ENCODE measurements around the gene MTX3. TPM values are rescaled to one million over a fixed set of nuclear protein-coding genes. Genes with fewer than 3 reads are reported as not detected.

The MTX3 gene
- total RNA-seq, 1 donor from 2014 or later: 21.8 TPM

DNA sequence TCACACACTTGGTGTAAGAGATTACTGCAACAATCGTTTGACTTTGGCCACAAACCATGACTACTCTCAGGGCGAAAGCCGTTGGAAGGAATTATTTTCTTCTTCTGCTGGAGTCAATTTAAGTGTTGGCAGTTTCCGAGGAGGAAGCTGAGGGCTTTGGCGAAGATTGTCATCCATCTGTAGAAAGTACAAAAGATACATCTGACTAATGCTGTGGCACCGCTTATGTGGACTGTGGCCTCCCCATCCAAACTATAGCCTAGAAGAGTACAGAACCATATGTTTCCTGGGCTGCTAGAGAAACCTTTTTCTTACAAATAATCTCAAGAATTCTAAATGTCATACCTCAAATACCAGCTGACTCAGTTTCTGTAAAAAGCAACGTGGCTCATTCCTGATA, 7.4 kb downstream of the MTX3 start:
- H3K27ac Mint-ChIP-seq (ENCODE audit: unreplicated experiment): no peak overlapping the region
- H3K27me3 Mint-ChIP-seq (ENCODE audit: unreplicated experiment): no peaks in the 10 kb centered on the region
- DNase-seq: no peak
- no peaks in the 10 kb centered on the region for H3K9me3 Mint-ChIP-seq (ENCODE audit: unreplicated experiment)
- TF ChIP-seq, protein P1, sequence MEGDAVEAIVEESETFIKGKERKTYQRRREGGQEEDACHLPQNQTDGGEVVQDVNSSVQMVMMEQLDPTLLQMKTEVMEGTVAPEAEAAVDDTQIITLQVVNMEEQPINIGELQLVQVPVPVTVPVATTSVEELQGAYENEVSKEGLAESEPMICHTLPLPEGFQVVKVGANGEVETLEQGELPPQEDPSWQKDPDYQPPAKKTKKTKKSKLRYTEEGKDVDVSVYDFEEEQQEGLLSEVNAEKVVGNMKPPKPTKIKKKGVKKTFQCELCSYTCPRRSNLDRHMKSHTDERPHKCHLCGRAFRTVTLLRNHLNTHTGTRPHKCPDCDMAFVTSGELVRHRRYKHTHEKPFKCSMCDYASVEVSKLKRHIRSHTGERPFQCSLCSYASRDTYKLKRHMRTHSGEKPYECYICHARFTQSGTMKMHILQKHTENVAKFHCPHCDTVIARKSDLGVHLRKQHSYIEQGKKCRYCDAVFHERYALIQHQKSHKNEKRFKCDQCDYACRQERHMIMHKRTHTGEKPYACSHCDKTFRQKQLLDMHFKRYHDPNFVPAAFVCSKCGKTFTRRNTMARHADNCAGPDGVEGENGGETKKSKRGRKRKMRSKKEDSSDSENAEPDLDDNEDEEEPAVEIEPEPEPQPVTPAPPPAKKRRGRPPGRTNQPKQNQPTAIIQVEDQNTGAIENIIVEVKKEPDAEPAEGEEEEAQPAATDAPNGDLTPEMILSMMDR (IDR thresholded peaks at IDR 0.05; ENCODE audit: partially characterized antibody, unreplicated experiment): no peak
- no peak overlapping the region for H3K4me3 Mint-ChIP-seq (ENCODE audit: unreplicated experiment)
- H3K36me3 Mint-ChIP-seq (ENCODE audit: unreplicated experiment): no peaks in the 10 kb centered on the region
- H3K4me1 Mint-ChIP-seq (ENCODE audit: low read depth, unreplicated experiment): no peaks in the 10 kb centered on the region

DNA sequence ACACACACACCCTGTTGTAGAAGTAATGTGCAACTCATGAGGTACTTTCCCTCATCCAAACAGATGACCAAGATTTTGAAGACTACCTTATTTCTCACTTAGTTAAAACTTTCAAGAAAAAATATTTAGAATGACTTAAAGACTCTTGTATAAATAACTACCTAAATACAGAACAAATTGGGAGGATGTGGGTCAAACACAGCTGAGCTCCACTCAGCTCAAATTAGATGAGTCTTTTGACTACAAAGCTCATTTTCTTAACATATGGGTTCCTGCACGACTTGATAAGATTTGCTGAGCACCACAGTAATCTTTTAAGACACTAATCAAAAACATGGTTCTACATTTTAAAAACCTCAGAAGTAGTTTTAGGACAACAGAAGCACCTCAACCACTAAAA, 8.9 kb downstream of the MTX3 start:
- H3K36me3 Mint-ChIP-seq (ENCODE audit: unreplicated experiment): no peaks in the 10 kb centered on the region
- no peaks in the 10 kb centered on the region for H3K9me3 Mint-ChIP-seq (ENCODE audit: unreplicated experiment)
- no peak overlapping the region for H3K27ac Mint-ChIP-seq (ENCODE audit: unreplicated experiment)
- no peak for DNase-seq
- H3K4me1 Mint-ChIP-seq (ENCODE audit: low read depth, unreplicated experiment): no peaks in the 10 kb centered on the region
- H3K27me3 Mint-ChIP-seq (ENCODE audit: unreplicated experiment): no peaks in the 10 kb centered on the region
- no peak overlapping the region for H3K4me3 Mint-ChIP-seq (ENCODE audit: unreplicated experiment)
- TF ChIP-seq, protein P1 (IDR thresholded peaks at IDR 0.05; ENCODE audit: partially characterized antibody, unreplicated experiment): no peak

DNA sequence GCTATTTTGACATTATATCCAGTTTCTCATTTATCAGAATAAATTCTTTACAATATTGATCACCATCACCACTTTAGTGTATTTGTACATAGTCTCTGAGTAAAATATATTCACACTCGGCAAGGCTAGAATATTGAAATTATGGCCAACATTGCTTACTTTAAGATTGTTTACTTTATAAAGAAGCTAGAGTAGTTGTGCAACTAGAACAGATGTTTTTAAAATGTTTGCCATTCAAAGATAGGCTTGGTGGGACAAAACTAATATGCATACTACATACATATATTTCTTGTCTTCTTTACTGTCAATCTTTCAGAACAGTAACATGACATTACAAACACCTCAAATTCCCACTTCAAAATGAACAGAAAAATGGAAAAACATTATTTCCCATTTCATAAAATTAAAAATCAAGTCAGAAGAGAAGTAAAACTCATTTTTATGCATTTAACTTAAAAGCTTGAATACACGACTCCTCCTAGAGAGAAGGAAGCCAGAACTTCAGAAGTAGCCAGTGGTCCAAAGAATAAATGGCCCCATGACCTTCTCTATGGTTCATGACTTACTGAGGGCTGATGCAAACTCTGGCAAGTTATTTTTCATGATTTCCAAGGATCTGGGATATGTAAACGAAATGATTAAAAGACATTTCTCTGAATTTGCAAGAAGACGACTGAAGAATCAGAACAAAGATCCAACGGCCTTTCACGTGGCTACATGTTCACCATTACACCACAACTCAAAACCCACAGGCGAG, 14.1 kb downstream of the MTX3 start:
- Mint-ChIP-seq H3K4me1 (ENCODE audit: low read depth, unreplicated experiment) (peaks cover 12% of the 10 kb centered on the region), H3K9me3 (ENCODE audit: unreplicated experiment) (no peaks in the 10 kb centered on the region), H3K27me3 (ENCODE audit: unreplicated experiment) (no peaks in the 10 kb centered on the region), H3K36me3 (ENCODE audit: unreplicated experiment) (no peaks in the 10 kb centered on the region), H3K4me3 (ENCODE audit: unreplicated experiment) (no peak overlapping the region), H3K27ac (ENCODE audit: unreplicated experiment) (no peak overlapping the region)
- DNase-seq: no peak
- TF ChIP-seq, protein P1 (IDR thresholded peaks at IDR 0.05; ENCODE audit: partially characterized antibody, unreplicated experiment): no peak

DNA sequence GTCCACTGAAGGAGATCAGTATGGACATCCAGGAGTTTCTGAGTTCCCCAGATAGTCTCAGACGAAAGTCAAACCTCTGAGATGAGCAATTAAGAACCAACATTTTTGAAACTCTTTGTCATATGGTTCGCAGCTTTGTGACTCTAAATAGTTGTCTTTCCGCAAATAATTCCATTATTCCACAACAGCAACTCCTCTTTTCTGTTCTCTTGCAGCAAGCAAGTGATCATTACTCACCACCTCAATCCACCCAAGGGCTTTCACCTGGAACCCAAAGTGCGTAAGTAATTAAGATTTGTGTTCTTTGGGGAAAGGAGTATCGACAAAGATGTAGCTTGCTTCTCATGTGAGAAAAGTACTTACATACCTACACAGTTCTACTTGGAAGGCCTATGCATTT, 15.6 kb downstream of the MTX3 start:
- TF ChIP-seq, protein P1 (IDR thresholded peaks at IDR 0.05; ENCODE audit: partially characterized antibody, unreplicated experiment): no peak
- peaks cover 12% of the 10 kb centered on the region for H3K4me1 Mint-ChIP-seq (ENCODE audit: low read depth, unreplicated experiment)
- H3K9me3 Mint-ChIP-seq (ENCODE audit: unreplicated experiment): no peaks in the 10 kb centered on the region
- no peaks in the 10 kb centered on the region for H3K27me3 Mint-ChIP-seq (ENCODE audit: unreplicated experiment)
- H3K36me3 Mint-ChIP-seq (ENCODE audit: unreplicated experiment): no peaks in the 10 kb centered on the region
- H3K4me3 Mint-ChIP-seq (ENCODE audit: unreplicated experiment): no peak overlapping the region
- H3K27ac Mint-ChIP-seq (ENCODE audit: unreplicated experiment): no peak overlapping the region
- DNase-seq: no peak

DNA sequence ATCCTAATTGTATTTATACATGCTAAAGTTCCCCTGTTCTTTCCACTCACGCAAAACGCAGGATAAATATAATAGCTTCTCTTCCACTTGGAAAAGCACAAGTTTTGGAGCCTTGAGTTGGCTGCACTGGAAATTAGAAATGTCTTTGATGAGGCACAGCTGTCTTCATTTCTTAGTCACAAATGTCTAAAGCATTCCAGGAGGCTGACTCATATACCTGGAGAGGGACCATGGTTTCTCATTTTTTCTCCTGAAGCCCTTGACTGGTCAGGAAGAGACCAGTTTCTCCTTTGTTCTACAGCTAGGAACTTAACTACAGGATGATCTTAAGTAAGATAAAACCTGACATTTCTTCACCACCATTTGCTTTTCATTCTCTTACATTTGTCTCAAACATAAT, 16.2 kb downstream of the MTX3 start:
- Mint-ChIP-seq H3K4me3 (ENCODE audit: unreplicated experiment) (no peak overlapping the region), H3K27me3 (ENCODE audit: unreplicated experiment) (no peaks in the 10 kb centered on the region), H3K36me3 (ENCODE audit: unreplicated experiment) (no peaks in the 10 kb centered on the region), H3K4me1 (ENCODE audit: low read depth, unreplicated experiment) (peaks cover 12% of the 10 kb centered on the region), H3K9me3 (ENCODE audit: unreplicated experiment) (no peaks in the 10 kb centered on the region), H3K27ac (ENCODE audit: unreplicated experiment) (peak overlapping the region; percentile 14)
- TF ChIP-seq, protein P1 (IDR thresholded peaks at IDR 0.05; ENCODE audit: partially characterized antibody, unreplicated experiment): no peak
- no peak for DNase-seq
